Measurements from ENCODE around the gene NKX3-2.

DNA sequence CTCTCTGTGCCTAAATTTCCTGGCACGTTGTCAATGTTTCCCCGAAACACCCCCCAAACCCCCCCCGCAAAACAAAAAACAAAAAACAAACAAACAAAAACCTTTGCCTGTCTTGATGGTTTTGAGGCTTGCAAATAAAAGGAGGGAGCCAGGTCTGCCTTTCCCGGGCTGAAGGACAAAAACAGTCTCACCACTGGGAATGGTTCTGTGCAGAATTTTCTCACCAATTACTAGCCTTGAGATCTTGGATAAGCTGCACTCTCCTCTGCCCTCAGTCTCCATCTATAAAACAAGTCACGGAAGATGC lies 15.5 kb downstream of the NKX3-2 start:
- TF ChIP-seq, protein P1, sequence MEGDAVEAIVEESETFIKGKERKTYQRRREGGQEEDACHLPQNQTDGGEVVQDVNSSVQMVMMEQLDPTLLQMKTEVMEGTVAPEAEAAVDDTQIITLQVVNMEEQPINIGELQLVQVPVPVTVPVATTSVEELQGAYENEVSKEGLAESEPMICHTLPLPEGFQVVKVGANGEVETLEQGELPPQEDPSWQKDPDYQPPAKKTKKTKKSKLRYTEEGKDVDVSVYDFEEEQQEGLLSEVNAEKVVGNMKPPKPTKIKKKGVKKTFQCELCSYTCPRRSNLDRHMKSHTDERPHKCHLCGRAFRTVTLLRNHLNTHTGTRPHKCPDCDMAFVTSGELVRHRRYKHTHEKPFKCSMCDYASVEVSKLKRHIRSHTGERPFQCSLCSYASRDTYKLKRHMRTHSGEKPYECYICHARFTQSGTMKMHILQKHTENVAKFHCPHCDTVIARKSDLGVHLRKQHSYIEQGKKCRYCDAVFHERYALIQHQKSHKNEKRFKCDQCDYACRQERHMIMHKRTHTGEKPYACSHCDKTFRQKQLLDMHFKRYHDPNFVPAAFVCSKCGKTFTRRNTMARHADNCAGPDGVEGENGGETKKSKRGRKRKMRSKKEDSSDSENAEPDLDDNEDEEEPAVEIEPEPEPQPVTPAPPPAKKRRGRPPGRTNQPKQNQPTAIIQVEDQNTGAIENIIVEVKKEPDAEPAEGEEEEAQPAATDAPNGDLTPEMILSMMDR (conservative IDR thresholded peaks at IDR 0.05; ENCODE audit: low read depth, low read length) = no peak
- TF ChIP-seq EZH2 (IDR thresholded peaks at IDR 0.05; ENCODE audit: borderline replicate concordance, low read depth, low read length, poor library complexity, severe bottlenecking) = no peak

Data from A673 (cell line).